ENCODE data around the gene MKRN1.

DNA sequence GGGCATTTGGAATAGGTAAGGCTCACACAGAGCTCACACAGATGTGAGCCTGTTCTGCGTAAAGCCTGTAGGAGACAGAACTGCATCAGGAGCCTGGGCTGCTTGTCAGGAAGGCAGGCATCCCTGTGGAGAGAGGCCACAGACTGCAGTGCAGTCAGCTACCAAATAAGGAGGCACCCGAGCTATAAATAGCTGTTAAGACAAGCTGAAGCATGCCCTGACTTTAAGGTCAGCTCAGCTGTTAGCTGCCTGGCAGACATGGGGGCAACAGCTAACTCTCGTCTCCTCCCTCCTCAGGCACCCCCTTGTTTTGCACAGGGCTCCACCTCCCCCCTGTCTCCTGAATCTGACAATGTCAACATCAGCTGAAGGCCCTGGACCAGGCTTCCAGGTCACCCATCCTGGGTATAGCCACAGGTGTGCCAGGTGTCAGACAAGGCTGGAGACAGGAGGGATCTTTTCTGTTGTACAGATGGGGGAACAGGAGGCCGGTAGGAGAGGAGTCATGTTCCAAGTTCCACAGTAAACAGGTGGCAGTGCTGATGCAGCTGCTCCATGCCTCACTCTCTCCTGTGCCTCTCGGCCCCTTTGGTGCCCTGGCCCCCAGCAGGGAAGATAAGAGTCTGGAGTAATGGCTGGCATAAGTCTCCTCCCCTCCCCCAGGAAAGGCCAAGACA lies 27.6 kb upstream of the MKRN1 start:
- TF ChIP-seq, protein P1, sequence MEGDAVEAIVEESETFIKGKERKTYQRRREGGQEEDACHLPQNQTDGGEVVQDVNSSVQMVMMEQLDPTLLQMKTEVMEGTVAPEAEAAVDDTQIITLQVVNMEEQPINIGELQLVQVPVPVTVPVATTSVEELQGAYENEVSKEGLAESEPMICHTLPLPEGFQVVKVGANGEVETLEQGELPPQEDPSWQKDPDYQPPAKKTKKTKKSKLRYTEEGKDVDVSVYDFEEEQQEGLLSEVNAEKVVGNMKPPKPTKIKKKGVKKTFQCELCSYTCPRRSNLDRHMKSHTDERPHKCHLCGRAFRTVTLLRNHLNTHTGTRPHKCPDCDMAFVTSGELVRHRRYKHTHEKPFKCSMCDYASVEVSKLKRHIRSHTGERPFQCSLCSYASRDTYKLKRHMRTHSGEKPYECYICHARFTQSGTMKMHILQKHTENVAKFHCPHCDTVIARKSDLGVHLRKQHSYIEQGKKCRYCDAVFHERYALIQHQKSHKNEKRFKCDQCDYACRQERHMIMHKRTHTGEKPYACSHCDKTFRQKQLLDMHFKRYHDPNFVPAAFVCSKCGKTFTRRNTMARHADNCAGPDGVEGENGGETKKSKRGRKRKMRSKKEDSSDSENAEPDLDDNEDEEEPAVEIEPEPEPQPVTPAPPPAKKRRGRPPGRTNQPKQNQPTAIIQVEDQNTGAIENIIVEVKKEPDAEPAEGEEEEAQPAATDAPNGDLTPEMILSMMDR (IDR thresholded peaks at IDR 0.05): no peak
- no peak for TF ChIP-seq POLR2A (IDR thresholded peaks at IDR 0.05)

Measured in Peyer's patch (tissue), 4 donors.